GM12878 (cell line): ENCODE results near the gene GTF2F2. TPM values are rescaled to one million over a fixed set of nuclear protein-coding genes. Genes with fewer than 3 reads are reported as not detected.

Experiments
- ASH2L ChIP-seq: fragments of 300-600, 200-600 bp; sonication (generic); IDR thresholded peaks from 2 replicates; pipeline ENCODE4 v1.6.1; 2017; ENCODE audit warnings: low read depth, mild to moderate bottlenecking, borderline replicate concordance
- FOXM1 ChIP-seq: IDR thresholded peaks from 2 replicates; pipeline ENCODE4 v1.6.1; 2012; ENCODE audit warnings: low read depth, mild to moderate bottlenecking, inconsistent platforms, low read length, moderate library complexity
- MAX ChIP-seq: IDR thresholded peaks from 2 replicates; pipeline ENCODE4 v1.6.1; 2012; ENCODE audit warnings: low read depth, low read length, improper control_type of control experiment
- NFYB ChIP-seq: IDR thresholded peaks from 2 replicates; pipeline ENCODE4 v1.6.1; 2011; ENCODE audit warnings: low read depth, mild to moderate bottlenecking, low read length, improper control_type of control experiment, moderate library complexity; ENCODE audit not compliant: insufficient read depth
- PRDM15 ChIP-seq: fragments of 450-650 bp; formaldehyde crosslinking; IDR thresholded peaks from 2 replicates; pipeline ENCODE4 v1.4.0; 2020; ENCODE audit warnings: mild to moderate bottlenecking, moderate library complexity
- SREBF1 ChIP-seq: IDR thresholded peaks from 2 replicates; pipeline ENCODE4 v1.6.1; 2012; ENCODE audit warnings: mild to moderate bottlenecking, low read length
- TCF3 ChIP-seq: IDR thresholded peaks from 2 replicates; pipeline ENCODE4 v1.6.1; 2012; ENCODE audit warnings: low read depth, mild to moderate bottlenecking, low read length, borderline replicate concordance; ENCODE audit not compliant: insufficient read depth
- polyA plus RNA-seq, 11 experiments: library from polyadenylated mRNA; depleted of rRNA in 4 of 11; unstranded in 6 of 11; stranded (reverse) in 5 of 11; fragments of >200 nt; fragmentation: Nextera tagmentation in 4 of 11; fragmentation: Illumina TruSeq in 1 of 11; extraction: Ambion mirVana in 4 of 11; extraction: Trizol in 1 of 11; gene quantifications; 1 replicate in 1 of 11; 2 replicates in 10 of 11; pipeline versions ENCODE4 v1.2.1 to v1.2.3, GENCODE V29; 2011 to 2016; ENCODE audit warnings: inconsistent platforms in 2 of 11, missing spikeins in 2 of 11, low read depth in 1 of 11
- total RNA-seq, 4 experiments: library from RNA; depleted of rRNA in 3 of 4; stranded (reverse); fragments of >200 nt in 3 of 4; fragmentation: Illumina TruSeq in 1 of 4; extraction: Trizol in 1 of 4; gene quantifications; 2 replicates each; pipeline versions ENCODE4 v1.2.1 to v1.2.3, GENCODE V29; 2013 to 2021
- TF ChIP-seq, protein P1 (sequence below): fragments of 450-650 bp; IDR thresholded peaks from 2 replicates; pipeline ENCODE4 v1.6.1; 2016; ENCODE audit warnings: mild to moderate bottlenecking

GTF2F2 gene
- total and polyA plus RNA-seq, 10 of the 15 experiments (the other 5 are each of a cell fraction or from before 2014, with no cell fraction given), result 14.5 to 30.8 (median 22.6) TPM

DNA sequence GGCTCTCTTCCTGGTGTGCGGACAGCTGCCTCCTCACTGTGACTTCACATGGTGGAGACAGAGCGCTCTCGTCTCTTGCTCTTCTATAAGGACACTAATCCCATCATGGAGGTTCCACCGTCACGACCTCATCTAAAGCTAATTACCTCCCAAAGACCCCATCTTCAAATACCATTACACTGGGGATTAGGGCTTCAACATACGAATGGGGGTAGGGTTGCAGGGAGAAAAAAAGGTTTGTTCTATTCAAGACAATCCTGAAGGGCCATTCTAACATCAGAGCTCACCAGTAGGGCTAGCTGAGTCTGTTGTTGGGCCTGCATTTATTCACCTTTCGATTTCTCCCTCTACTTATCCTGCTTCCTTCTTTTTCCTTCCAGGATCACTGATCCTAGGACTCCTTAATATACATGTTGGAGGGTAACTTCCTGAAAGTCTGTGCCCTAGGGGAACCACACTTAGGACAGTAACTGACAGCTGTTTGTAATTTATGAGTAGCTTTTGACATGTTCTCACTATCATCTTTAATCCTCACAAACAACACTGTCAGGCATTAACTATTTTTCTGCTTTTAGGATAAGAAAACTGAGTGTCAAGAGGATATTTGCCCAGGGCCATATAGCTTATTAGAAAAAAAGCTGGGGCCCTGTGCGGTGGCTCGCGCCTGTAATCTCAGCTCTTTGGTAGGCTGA is 18.8 kb upstream of the GTF2F2 start (continued):
- no peak for TF ChIP-seq MAX
- no peak for TF ChIP-seq PRDM15 (CRISPR knock-in tag)
- TF ChIP-seq, protein P1, sequence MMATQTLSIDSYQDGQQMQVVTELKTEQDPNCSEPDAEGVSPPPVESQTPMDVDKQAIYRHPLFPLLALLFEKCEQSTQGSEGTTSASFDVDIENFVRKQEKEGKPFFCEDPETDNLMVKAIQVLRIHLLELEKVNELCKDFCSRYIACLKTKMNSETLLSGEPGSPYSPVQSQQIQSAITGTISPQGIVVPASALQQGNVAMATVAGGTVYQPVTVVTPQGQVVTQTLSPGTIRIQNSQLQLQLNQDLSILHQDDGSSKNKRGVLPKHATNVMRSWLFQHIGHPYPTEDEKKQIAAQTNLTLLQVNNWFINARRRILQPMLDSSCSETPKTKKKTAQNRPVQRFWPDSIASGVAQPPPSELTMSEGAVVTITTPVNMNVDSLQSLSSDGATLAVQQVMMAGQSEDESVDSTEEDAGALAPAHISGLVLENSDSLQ, result no peak
- no peak for TF ChIP-seq TCF3
- no peak for TF ChIP-seq SREBF1
- TF ChIP-seq FOXM1, result no peak
- no peak for TF ChIP-seq NFYB
- no peak for TF ChIP-seq ASH2L
